HepG2 (cell line): Measurements from ENCODE around the gene FAM222A. TPM values are rescaled to one million over a fixed set of nuclear protein-coding genes. Genes with fewer than 3 reads are reported as not detected.

Source experiments
- ARID5B ChIP-seq: IDR thresholded peaks from 2 replicates; pipeline ENCODE4 v1.4.0; 2020; ENCODE audit warnings: mild to moderate bottlenecking, missing genetic modification reagents
- EP300 ChIP-seq, 3 experiments: sonication (generic) in 1 of 3; formaldehyde crosslinking in 1 of 3; IDR thresholded peaks; 2 replicates each; pipeline versions ENCODE4 v1.5.1 to v1.6.1; 2011 to 2020; ENCODE audit warnings: low read depth in 2 of 3, low read length in 2 of 3, borderline replicate concordance in 1 of 3, improper control_type of control experiment in 1 of 3, mild to moderate bottlenecking in 1 of 3, missing genetic modification reagents in 1 of 3, moderate library complexity in 1 of 3
- FIP1L1 ChIP-seq: fragments of 200-400 bp; formaldehyde crosslinking; IDR thresholded peaks from 2 replicates; pipeline ENCODE4 v1.6.1; 2018; ENCODE audit warnings: low read depth, mild to moderate bottlenecking, low read length, moderate library complexity, borderline replicate concordance; ENCODE audit not compliant: insufficient read depth
- HOXA5 ChIP-seq: sonication (generic); formaldehyde crosslinking; IDR thresholded peaks from 2 replicates; pipeline ENCODE4 v1.4.0; 2020; ENCODE audit warnings: missing genetic modification reagents
- IRF2 ChIP-seq: IDR thresholded peaks from 2 replicates; pipeline ENCODE4 v1.6.1; 2018; ENCODE audit warnings: missing genetic modification reagents, missing compliant biosample characterization
- NFYC ChIP-seq: IDR thresholded peaks from 2 replicates; pipeline ENCODE4 v1.6.1; 2016; ENCODE audit warnings: missing genetic modification reagents, missing compliant biosample characterization
- TEAD3 ChIP-seq: optimal IDR thresholded peaks from 2 replicates; pipeline ENCODE3; 2016; ENCODE audit warnings: borderline replicate concordance
- ZBTB33 ChIP-seq: sonication (generic); formaldehyde crosslinking; IDR thresholded peaks from 2 replicates; pipeline ENCODE4 v1.4.0; 2020; ENCODE audit warnings: missing genetic modification reagents
- ZNF225 ChIP-seq: sonication (generic); formaldehyde crosslinking; IDR thresholded peaks from 2 replicates; pipeline ENCODE4 v1.4.0; 2020; ENCODE audit warnings: mild to moderate bottlenecking, missing genetic modification reagents
- ZNF263 ChIP-seq: sonication (generic); formaldehyde crosslinking; IDR thresholded peaks from 2 replicates; pipeline ENCODE4 v1.4.0; 2020; ENCODE audit warnings: missing genetic modification reagents
- ZNF382 ChIP-seq: sonication (generic); formaldehyde crosslinking; IDR thresholded peaks from 2 replicates; pipeline ENCODE4 v1.5.0; 2020; ENCODE audit warnings: missing genetic modification reagents, mild to moderate bottlenecking, borderline replicate concordance
- ZNF589 ChIP-seq: sonication (generic); formaldehyde crosslinking; conservative IDR thresholded peaks from 2 replicates; pipeline ENCODE4 v1.8.0; 2022; ENCODE audit warnings: mild to moderate bottlenecking, moderate library complexity, missing genetic modification reagents
- ZNF646 ChIP-seq: sonication (generic); formaldehyde crosslinking; IDR thresholded peaks from 2 replicates; pipeline ENCODE4 v1.9.0; 2021; ENCODE audit warnings: mild to moderate bottlenecking, missing genetic modification reagents
- ZSCAN5A ChIP-seq: sonication (generic); formaldehyde crosslinking; IDR thresholded peaks from 2 replicates; pipeline ENCODE4 v1.8.0; 2022; ENCODE audit warnings: mild to moderate bottlenecking, missing genetic modification reagents, borderline replicate concordance
- polyA plus RNA-seq, 8 experiments: library from polyadenylated mRNA; depleted of rRNA in 3 of 8; stranded (reverse) in 7 of 8; unstranded in 1 of 8; fragments of >200 nt; fragmentation: Illumina TruSeq in 4 of 8; extraction: Trizol in 4 of 8; gene quantifications; 2 replicates each; pipeline versions ENCODE4 v1.2.1 to v1.2.3, GENCODE V29; 2011 to 2016; ENCODE audit warnings: low read depth in 4 of 8, missing spikeins in 1 of 8, mixed read lengths in 1 of 8; ENCODE audit not compliant: insufficient read depth in 1 of 8
- total RNA-seq, 5 experiments: library from RNA; depleted of rRNA; stranded (reverse); fragments of >200 nt; fragmentation: Illumina TruSeq; extraction: Trizol; gene quantifications; 2 replicates each; pipeline ENCODE4 v1.2.3, GENCODE V29; 2016; ENCODE audit warnings: low read depth in 1 of 5

The FAM222A gene
- total and polyA plus RNA-seq, 2 of the 13 experiments (the other 11 are each of a cell fraction or from before 2014, with no cell fraction given): 2.7 to 9.6 TPM

GRCh38 chr12:109722022-109722720, 8.5 kb downstream of the FAM222A start (continued):
- TF ChIP-seq ZBTB33: peak; percentile 48; the same call in 1 of the 2 replicates
- TF ChIP-seq HOXA5 (CRISPR knock-in tag): 0 out of 2 replicates have a peak, but pooled peaks have one; percentile 36
- peak in 1 of 2 experiments; percentile 24; a peak in 1 of 4 replicates for TF ChIP-seq EP300 (IDR thresholded peaks at IDR 0.05; ENCODE audit: low read depth in 2 of 2, low read length in 2 of 2)
- no peak; the same call in 1 of the 2 replicates for TF ChIP-seq EP300 (CRISPR knock-in tag; IDR thresholded peaks at IDR 0.05; ENCODE audit: borderline replicate concordance)
- no peak for TF ChIP-seq ZSCAN5A
- TF ChIP-seq ZNF225 (CRISPR knock-in tag): no peak
- no peak for TF ChIP-seq FIP1L1
- no peak for TF ChIP-seq NFYC
- TF ChIP-seq ZNF263: peak; percentile 59; the same call in 1 of the 2 replicates
- no peak for TF ChIP-seq ZNF382
- TF ChIP-seq ZNF589 (CRISPR knock-in tag): no peak
- TF ChIP-seq TEAD3 (CRISPR knock-in tag): peak; percentile 70
- TF ChIP-seq ARID5B (CRISPR knock-in tag): peak; percentile 28
- no peak for TF ChIP-seq ZNF646 (CRISPR knock-in tag)
- no peak for TF ChIP-seq IRF2
